GM12864 (cell line): ENCODE results near the gene DLGAP1.

ENCODE experiments used
- DNase-seq: peaks from one replicate; pipeline ENCODE4 v3.0.0-alpha.2; 2011; ENCODE audit warnings: low read depth
- H3K4me3 ChIP-seq: 2 replicates; pipeline ENCODE4 v1.5.1; 2011; ENCODE audit warnings: mild to moderate bottlenecking, low read depth, low read length, control low read depth
- TF ChIP-seq, protein P1 (sequence below): IDR thresholded peaks from 2 replicates; pipeline ENCODE4 v1.5.1; 2011; ENCODE audit warnings: low read depth, mild to moderate bottlenecking, moderate library complexity, low read length, control low read depth, inconsistent platforms; ENCODE audit errors: missing control alignments

The DLGAP1 gene

GRCh38 chr18:3983351-3983969, 471.6 kb downstream of the DLGAP1 start:
- TF ChIP-seq, protein P1, sequence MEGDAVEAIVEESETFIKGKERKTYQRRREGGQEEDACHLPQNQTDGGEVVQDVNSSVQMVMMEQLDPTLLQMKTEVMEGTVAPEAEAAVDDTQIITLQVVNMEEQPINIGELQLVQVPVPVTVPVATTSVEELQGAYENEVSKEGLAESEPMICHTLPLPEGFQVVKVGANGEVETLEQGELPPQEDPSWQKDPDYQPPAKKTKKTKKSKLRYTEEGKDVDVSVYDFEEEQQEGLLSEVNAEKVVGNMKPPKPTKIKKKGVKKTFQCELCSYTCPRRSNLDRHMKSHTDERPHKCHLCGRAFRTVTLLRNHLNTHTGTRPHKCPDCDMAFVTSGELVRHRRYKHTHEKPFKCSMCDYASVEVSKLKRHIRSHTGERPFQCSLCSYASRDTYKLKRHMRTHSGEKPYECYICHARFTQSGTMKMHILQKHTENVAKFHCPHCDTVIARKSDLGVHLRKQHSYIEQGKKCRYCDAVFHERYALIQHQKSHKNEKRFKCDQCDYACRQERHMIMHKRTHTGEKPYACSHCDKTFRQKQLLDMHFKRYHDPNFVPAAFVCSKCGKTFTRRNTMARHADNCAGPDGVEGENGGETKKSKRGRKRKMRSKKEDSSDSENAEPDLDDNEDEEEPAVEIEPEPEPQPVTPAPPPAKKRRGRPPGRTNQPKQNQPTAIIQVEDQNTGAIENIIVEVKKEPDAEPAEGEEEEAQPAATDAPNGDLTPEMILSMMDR = no peak
- no peak for DNase-seq
- H3K4me3 ChIP-seq = no peak overlapping the region

- DNase-seq = no peak
- H3K4me3 ChIP-seq = no peak overlapping the region
- TF ChIP-seq, protein P1 = no peak
Observed at GRCh38 chr18:3982541-3982940, 472.6 kb downstream of the DLGAP1 start.

- no peak overlapping the region for H3K4me3 ChIP-seq
- no peak for DNase-seq
- TF ChIP-seq, protein P1 = no peak
Observed at GRCh38 chr18:3979024-3979423, 476.1 kb downstream of the DLGAP1 start.

- no peak overlapping the region for H3K4me3 ChIP-seq
- TF ChIP-seq, protein P1 = no peak
- no peak for DNase-seq
Observed at GRCh38 chr18:3973191-3973850, 481.8 kb downstream of the DLGAP1 start.

DNA sequence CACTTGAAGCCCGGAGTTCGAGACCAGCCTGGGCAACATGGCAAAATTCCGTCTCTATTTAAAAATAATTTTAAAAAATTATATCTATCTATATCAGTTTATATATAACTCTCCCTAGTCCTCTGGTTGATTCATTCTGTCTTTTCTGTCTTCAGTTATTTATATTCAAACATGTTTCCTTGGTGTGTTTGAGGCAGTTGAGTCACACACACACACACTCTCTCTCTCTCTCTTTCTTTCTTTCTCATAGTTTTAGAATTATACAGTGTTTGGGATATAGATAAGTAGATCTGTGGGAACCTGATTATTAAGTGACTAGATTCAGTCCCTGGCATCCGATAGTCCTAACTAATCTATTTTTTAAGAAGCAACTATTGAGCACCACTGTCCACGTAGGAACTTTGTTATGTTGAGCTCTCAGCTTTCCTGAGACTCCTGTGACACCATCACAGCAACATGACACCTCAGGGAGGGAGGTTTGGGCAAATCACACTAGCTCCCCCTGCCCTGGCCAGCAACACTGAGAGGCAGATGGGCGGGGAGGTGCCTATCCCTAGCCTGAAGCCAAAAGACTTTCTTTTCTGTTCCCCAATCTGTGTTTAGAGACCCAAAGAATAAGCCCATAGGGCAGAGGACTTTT, 482.7 kb downstream of the DLGAP1 start:
- H3K4me3 ChIP-seq = no peak overlapping the region
- DNase-seq = no peak
- TF ChIP-seq, protein P1 = no peak

GRCh38 chr18:3970929-3971328, 484.2 kb downstream of the DLGAP1 start:
- H3K4me3 ChIP-seq = no peak overlapping the region
- TF ChIP-seq, protein P1 = no peak
- DNase-seq = no peak
